GM19372 (cell line): ENCODE measurements around the gene SPATA4.

Experiments
- ATAC-seq: cut with Tn5 transposase; IDR thresholded peaks from one replicate; pipeline ENCODE4 v1.9.1; 2021; ENCODE audit warnings: mild to moderate bottlenecking, low read depth, moderate library complexity; ENCODE audit not compliant: unreplicated experiment

Gene SPATA4

GRCh38 chr4:176191974-176192373 lies 3.4 kb downstream of the SPATA4 start:
- ATAC-seq = no peak

- ATAC-seq = no peak
These were observed 5.2 kb downstream of the SPATA4 start for GRCh38 chr4:176189891-176190795.

GRCh38 chr4:176188654-176189053 lies 6.7 kb downstream of the SPATA4 start:
- no peak for ATAC-seq

GRCh38 chr4:176187624-176188023 lies 7.8 kb downstream of the SPATA4 start:
- no peak for ATAC-seq

GRCh38 chr4:176186671-176187395 lies 8.6 kb downstream of the SPATA4 start:
- ATAC-seq = no peak

- no peak for ATAC-seq
These were observed 9.3 kb downstream of the SPATA4 start for GRCh38 chr4:176186067-176186466.

- no peak for ATAC-seq
These were observed 10.3 kb downstream of the SPATA4 start for GRCh38 chr4:176185051-176185450.

- ATAC-seq = no peak
These were observed 32.3 kb downstream of the SPATA4 start for GRCh38 chr4:176163041-176163440.

- no peak for ATAC-seq
These were observed 38.7 kb downstream of the SPATA4 start for GRCh38 chr4:176156656-176157055.

- ATAC-seq = no peak
These were observed 42.3 kb downstream of the SPATA4 start for GRCh38 chr4:176153124-176153523.

- no peak for ATAC-seq
These were observed 44.7 kb downstream of the SPATA4 start for GRCh38 chr4:176150704-176151103.

- ATAC-seq = no peak
These were observed 45.1 kb downstream of the SPATA4 start for GRCh38 chr4:176150356-176150682.

- no peak for ATAC-seq
These were observed 45.6 kb downstream of the SPATA4 start for GRCh38 chr4:176149680-176150355.

GRCh38 chr4:176142253-176142652 lies 53.1 kb downstream of the SPATA4 start:
- no peak for ATAC-seq

- no peak for ATAC-seq
These were observed 55.9 kb downstream of the SPATA4 start for GRCh38 chr4:176139518-176139917.

- no peak for ATAC-seq
These were observed 57.8 kb downstream of the SPATA4 start for GRCh38 chr4:176137631-176138030.

- ATAC-seq = no peak
These were observed 60.7 kb downstream of the SPATA4 start for GRCh38 chr4:176134670-176135069.
